COR-L47 (cell line): ENCODE measurements around the gene MAOA.
"Not testable (repeated sequence)": the region's sequence is repeated elsewhere in the genome, so short reads cannot be mapped to it uniquely, and the experiment has no call there.

Experiments used
- DNase-seq: peaks from one replicate; lab custom pipeline; 2025; lab: John Stamatoyannopoulos, UW

Gene MAOA

DNA sequence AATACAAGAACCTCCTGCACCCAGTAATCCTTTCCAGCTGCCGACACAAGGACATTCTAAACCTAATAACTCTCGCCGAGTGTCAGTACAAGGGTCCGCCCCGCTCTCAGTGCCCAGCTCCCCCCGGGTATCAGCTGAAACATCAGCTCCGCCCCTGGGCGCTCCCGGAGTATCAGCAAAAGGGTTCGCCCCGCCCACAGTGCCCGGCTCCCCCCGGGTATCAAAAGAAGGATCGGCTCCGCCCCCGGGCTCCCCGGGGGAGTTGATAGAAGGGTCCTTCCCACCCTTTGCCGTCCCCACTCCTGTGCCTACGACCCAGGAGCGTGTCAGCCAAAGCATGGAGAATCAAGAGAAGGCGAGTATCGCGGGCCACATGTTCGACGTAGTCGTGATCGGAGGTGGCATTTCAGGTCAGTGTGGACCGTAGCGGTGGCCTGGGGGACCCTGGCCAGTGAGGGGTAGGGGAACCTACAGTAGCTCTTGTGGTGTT is at the start of gene MAOA:
TSS of gene MAOA (plus strand) at position 295 of the 490 bp plus-strand sequence. CDS start at position 338, 43 bp downstream.
- peak; percentile 7 for DNase-seq

DNA sequence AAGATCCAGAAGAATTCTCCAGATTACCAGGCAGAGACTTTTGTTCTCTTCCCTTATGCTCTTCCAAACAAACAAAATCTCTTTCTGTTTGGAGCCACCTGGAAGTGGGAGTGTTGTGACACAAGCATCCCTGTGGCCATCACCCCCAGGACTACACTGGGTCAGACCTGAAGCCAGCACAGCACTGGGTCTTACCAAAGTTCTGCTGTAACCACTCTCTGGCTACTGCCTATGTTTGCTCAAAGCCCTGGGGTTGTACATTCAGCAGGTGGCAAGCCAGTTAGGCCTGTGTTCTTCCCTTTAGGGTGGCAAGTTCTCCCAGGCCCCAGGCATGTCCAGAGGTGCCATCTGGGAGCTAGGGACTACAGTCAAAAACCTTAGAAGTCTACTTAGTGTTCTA is 43.7 kb upstream of the MAOA start:
- no peak for DNase-seq

DNA sequence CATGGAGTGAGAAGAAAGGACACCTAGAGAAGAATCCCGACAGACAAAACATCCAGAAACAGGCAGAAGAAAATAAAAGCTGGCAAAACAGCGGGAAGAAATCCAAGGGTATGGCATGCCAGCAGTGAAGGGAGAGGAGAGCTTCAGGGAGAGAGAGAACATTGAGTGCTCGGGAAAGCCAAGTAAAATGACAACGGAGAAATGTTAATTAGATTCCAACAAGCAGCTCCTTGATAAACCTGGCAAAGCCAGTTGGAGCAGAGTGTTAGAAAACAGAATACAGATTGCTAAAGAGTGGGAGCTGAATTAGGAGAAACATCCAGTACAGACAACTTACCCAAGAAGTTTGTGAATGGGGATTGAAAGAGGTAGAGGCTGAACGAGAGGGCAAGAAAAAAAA is 40.4 kb upstream of the MAOA start:
- DNase-seq: no peak

DNA sequence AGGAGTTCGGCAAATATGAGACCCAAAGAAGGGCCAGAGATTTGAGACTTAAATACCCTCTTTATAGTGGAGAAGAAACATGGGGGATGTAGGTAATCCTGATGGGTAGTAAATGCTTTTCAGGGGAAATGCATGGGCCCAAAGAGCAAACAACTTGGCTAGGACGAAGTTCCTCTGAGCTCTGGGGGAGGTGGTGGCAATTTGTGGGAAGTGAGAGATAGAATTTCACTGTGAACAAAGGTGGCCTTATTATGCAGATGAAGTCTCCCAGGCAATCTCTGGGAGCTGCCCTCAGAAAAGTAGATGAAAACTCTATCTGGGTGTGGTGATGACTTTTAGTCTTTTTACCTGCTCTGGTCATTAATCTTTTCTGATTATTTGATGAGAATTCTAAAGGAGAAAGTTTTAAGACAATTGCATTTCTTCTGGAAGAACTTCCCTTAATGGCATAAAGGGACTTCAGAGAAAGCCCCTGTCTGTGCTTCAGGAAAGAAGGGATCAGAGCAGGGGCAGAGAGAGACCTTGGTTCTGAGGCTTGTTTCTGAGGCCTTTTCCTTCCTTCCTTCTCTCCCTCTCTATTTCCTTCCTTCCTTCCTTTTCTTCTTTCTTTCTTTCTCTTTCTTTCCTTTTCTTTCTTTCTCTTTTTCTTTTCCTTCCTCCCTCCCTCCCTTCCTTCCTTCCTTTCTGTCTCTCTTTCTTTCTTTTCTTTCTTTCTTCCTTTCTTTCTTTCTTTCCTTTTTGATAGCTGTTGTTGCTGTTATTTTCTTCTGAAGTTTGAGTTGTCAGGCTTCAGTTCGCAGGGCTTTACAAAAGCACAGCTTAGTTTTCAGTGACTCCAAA is 37.5 kb upstream of the MAOA start:
- DNase-seq: no peak

DNA sequence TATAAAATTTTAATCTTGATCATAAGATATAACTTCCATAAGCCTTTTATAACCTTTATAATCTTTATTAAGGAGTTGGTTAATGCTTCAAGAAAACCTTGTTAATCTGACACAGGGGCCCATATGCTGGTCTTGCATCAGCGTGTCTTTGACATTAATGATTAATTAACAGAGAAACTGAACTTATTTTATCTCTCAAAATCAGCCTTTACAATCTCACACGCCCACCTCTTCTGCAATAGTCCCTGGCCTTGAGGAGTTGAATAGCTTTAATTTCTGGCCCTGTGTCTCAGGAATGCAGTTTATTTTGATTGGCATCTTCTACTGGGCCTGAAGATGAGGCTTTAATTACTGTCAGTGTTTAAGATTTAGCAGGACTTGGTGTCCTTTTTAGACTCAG is 36.2 kb upstream of the MAOA start:
- not testable (repeated sequence) for DNase-seq

DNA sequence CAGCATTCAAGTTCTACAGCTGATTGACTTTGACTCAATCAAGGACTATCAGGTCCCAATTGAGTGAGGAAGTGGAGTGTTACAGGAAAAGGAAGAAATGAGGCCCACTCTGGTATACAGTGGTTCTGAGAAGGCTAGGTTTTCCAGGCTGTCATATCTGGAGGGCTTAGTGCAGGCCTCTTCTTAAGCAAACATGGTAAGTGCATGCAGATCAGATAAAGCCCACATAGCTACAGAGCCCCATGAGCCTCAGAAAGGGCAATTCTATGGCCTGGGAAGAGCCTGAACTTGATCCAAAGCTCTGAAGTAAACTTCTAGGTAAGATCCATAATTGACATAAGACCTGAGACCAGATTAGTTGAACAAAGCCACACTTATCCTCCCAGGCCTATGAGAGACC is 29.0 kb upstream of the MAOA start:
- no peak for DNase-seq

DNA sequence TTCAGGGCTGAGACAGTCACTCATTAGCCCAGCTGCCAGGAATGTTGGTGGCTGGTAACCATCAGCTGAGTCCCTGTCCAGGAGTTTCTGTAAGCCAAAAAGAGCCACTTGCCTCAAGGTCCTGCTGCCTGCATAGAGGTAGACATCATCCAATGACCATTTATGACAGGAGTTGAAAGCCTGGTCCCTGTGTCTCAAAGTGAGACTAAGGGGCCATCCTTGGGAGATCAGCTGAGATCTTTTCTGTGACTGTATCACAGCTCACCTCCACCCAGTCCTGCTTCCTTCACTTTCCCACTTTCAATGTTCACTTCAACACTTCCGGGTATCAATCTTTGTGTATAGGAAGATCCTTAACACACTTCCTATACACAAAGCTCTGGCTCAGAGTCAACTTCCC is 28.4 kb upstream of the MAOA start:
- no peak for DNase-seq

DNA sequence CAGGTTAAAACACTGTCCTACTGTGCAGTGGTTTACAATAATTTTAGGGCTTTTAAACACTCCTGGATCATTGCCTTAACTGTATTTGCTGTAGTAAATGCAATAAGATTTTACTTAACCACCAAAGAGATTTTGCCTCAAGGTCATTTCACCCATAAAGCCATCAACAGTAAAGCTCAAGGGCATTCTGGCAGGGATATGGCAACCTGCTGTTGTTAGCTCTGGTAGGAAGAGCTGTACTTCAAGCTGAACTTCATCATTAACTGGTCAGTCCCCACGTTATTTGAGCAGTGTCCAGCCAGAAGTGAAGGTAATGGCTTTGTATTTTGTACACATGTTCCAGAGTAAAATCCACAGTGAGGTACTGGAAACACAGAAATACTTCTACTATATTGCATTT is 26.9 kb upstream of the MAOA start:
- no peak for DNase-seq

DNA sequence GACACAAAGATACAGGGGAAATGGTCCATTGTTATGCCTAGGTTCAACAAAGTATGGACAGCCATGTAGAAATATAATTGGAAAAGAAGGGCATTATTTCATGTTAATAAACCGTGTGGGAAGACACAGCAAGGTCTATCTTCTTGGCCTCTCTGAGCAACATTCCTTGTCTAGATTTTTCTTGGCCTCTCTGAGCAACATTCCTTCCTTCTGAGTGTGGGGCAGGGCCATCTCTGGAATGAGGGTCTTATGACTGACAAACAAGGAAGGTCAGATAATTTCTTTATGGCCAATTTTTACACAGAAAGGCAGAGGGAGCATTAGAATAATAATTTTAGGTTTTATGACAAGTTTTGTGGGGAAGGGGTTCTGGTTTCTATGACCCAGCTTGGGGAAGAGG is 24.3 kb upstream of the MAOA start:
- DNase-seq: no peak

DNA sequence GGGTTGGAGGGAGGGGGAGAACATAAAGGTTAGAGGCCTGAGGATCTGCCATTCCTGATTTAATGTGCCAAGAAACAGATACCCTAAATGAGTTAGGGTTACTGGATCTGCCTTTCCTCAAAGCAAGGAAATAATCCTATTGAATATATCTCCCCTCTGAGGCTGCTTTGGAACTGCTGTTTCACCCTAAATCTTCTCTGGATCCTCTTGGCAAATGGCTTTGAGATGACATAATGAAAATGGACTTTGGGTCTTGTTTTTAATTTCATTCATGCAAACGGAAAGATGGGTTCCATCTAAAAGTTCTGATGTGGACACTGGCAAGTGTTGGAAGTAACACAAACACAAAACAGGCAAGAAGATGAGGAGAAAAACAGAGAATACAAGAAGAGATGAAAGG is 23.0 kb upstream of the MAOA start:
- no peak for DNase-seq

DNA sequence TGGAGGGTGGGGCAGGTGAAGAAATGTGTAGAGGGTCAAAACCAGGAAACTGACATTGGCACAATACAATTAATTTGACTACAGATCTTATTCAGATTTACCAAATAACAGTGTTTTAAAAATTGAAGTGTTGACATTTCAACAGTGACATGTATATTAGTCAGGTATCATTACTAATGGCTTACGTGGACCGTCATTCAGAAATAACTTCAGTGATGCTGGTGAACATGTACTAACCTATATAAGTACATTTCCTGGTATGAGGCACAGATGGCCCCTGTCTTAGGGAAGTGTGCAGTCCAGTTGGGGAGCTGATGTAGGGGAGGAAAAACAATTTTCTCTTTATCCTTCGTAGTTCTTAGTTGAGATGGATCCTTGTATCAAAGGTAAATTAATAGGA is 22.3 kb upstream of the MAOA start:
- no peak for DNase-seq

DNA sequence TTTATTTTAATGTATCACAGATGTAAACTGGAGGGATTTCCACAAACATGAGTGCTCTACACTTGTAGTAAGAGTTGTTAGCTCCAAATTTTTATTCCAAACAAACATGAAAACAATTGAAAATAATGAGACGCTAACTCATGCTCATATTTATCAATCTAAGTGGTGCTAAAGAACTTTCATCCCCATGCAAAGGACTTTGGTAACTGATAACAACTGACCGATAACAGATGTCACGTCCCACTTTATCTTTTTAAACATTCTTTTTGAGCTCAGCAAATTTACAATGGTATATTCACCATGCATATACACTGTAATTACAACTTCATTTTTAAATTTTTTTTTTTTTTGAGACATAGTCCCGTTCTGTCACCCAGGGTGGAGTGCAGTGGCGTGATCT is 15.6 kb upstream of the MAOA start:
- DNase-seq: no peak

DNA sequence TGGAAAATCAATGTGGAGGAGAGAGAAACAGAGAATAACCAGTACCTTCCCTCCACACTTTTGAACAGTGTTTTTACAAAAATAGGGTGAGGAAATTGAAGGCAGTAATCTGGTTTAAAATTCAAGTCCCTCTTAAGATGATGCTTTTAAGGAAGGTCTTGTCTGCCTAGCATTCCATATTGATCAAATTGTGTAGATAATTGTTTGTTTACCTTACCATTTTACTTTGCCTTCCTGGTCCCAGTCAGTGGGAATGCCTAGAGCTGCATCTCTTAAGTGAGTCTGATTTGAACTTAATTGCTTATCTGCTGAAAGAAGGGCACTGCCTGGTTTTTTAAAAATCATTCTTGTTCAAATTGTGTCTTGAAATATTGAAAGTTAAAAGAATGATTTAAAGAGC is 14.4 kb upstream of the MAOA start:
- no peak for DNase-seq

DNA sequence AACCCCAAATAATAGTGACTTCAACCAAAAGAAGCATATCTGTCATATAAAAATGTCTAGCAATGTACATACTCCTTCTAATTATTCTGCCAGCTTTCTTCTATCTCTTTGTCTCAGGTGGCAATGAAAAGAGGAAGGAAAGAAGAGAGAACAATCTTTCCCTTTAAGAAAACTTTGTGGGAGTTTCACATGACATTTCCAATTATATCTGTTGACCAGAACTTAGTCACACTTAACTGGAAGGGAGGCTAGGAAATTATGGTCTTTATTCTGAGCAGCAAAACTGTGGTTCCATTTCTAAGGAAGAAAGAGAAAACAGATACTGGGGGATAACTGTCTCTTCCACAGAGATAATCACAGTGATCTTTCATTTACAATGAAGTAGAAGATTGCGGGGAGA is 12.9 kb upstream of the MAOA start:
- DNase-seq: no peak

DNA sequence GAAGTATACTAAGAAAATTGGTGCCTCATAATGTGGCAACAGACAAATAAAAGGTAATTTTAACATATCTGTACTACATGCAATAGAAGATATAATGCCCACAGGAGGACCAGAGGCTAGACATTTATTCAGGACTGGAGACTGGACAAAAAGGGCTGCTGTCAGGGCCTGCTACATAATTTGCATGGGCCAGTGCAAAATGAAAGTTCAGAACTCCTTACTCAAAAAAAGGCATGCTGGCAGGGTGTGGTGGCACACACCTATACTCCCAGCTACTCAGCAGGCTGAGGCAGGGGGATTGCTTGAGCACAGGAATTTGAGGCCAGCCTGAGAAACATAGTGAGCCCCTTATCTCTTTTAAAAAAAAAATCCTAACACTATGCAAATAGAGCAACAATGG is 12.4 kb upstream of the MAOA start:
- no peak for DNase-seq

DNA sequence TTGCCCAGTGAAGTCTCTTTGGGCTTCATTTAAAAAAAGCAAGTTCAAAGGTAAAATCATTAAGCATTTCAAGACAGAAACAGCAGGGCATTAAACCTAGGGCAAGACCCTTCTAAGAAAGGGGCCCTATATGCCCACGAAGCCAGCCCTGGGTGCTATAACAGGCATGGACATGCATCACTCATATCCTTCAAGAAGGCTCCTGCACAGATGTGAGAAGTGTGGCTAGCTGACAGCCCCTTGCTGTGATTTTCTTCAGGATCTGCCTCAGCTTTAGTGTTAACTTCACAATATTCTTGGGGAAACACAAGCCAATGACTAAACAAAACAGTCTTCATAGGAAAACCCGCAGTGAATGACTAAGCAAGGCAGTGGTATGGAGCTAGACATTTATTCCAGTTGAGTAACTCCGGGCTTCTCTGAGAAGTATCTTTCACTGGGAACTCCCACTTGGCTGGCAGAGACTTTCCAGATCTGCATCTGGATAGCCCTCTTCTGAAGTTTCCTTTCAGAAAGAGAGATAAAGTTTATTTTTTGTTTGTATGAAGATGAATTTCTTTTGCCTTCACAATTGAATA is 11.9 kb upstream of the MAOA start:
- DNase-seq: no peak

DNA sequence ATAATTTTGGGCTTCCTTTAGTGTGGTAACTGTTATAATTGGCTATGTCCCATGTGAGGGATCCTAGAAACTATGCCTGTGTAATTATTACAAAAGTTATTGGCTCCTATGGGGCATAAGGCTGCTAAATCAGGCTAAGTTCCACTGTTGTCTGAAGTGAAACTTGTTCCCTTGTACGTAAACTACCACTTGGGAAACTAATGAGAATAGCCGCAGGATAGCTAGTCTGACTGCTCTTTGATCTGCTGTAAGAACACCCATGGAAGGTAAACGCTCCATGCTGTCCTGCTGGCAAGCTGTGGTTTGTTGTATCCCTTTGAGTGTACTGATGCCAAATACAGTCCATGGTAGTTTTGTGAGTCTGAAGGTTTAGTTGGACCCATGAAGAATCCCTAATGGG is 9.3 kb upstream of the MAOA start:
- DNase-seq: no peak

DNA sequence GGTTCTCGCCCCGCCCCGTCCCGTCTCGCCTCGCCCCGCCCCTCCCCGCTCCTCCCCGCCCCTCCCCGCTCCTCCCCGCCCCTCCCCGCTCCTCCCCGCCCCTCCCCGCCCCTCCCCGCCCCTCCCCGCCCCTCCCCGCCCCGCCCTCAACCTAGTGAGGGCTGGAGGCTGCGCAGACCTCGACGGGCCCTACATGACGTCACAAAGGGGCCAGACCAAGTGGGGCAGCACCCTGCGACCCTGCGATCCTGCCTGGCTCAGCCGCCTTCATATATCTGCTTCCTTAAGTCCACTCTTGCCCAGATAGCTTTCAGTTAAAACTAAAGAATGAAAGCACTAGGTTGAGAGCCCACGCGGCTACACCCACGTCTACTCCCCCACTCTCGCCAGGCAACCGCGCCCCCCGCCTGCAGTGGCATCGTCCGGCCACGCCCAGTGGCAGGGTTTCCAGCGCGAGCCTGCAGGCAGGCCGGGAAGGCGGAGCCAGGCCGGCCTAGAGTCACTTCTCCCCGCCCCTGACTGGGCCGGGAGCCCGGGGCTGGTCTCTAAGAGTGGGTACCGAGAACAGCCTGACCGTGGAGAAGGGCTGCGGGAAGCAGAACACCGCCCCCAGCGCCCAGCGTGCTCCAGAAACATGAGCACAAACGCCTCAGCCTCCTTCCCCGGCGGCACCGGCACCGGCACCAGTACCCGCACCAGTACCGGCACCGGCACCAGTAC is 1.5 kb upstream of the MAOA start:
- DNase-seq: peak; percentile 81

DNA sequence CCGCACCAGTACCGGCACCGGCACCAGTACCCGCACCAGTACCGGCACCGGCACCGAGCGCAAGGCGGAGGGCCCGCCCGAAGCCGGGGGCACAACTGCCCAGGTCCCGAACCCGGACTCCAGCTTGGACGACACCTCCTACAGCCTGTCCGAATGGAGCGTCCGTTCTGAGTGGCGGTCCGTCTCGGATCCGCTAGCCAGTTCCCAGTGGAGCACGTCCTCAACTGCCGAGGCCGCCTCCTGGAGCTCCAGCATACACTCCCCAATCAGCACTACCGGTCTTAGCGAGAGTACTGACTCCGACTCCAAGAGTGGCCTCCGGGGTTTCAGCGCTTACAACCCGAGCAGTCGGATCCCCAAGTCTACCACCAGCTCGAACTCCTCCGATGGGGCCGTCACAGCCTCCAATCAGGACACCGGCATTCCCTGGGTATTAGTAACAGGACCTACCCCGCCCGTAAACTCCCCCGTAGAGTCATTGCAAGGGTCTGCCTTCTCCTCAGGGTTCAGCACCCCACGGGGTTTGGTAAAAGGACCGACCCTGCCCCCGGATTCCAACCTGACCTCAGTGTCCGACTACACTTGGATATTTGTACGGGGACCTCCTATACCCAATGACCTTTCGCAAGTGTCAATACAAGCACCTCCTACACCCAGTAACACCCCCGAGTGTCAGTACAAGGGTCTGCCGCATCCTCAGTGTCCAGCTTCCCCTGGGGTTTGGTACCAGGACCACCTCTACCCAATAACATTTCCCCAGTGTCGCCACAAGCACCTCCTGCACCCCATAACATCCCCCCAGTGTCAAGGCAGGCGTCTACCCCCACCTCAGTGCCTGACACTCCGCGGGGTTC is 721 bp upstream of the MAOA start:
- no peak for DNase-seq

DNA sequence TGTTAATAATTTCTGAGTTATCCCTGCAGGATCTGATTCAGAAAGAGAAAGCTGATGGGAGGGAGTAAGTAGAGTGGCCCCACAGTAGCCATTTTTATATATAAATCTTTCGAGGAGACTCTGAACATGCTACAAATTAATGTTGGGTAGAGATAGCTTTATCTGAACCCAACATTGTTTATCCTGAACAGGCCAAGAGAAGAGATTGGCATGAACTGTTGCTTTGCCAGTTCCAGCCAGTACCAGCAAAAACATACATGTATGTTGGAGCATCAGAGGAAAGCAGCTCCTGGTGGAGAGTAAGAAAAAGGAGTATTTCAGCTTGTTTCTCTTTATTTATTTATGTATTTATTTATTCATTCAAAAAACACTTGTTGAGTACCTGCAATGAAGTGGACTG is 1.6 kb downstream of the MAOA start:
- DNase-seq: no peak

DNA sequence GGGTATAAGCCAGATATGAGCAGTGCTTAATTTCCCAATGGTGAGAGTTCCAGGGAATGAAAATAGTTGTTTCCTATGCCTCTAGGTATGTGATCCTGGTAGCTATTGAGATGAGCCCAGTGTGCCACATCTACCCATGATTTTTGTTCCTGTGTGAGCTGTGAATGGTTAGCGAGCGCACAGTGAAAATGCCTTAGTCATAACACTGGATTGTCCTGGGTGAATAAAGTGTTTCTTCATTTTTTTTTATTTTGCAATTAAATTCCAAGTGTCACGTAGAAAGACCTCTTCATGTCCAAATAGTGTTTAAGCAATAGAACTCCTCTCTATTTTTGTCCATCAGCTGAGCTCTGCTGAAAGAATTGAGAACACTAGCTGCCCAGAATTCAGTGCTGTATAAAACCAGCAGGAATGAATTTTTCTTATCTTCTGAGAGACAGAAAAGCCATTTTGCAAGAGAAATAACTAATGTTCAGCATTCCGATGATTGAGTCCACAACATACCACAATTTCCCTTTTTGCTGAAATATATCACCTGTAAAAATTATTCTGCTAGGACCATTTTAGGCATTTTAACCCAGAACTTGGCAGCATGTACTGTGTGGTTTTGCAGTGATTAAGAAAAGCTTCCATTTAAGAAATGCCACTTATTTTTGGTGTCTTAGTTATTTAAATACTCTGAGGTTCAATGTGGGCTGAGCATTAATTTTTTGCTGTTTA is 5.6 kb downstream of the MAOA start:
- DNase-seq: no peak

DNA sequence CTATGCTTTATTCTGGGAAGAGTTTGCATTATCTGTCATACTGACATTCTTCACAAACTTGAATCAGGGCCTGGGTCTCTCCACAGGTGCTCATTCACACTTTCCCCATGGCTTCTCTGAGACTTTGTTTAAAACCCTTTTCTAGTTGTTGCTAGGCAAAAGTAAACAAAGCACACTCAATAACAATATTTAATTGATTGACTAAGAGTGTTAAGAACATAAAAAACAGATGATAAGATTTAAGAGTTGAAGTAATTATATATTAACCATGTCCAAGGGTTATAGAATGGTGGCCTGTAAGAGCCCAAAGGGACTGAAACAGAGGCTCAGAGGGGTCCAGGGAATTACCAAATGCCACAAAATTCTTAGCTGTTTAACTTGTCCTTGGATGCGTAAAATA is 7.1 kb downstream of the MAOA start:
- no peak for DNase-seq
